HFFc6 (cell line): ENCODE measurements around the gene TNNC1. TPM values are rescaled to one million over a fixed set of nuclear protein-coding genes. Genes with fewer than 3 reads are reported as not detected.
A peak's percentile ranks its signal among the peaks of the same experiment; 100 is the strongest.

ENCODE experiments used
- DNase-seq: peaks from one replicate; pipeline ENCODE4 v3.0.0-alpha.2; 2018
- H3K27ac Mint-ChIP-seq: 2 replicates; pipeline ENCODE4 v1.8.0; 2020; ENCODE audit warnings: mild to moderate bottlenecking, mixed read lengths
- H3K27me3 Mint-ChIP-seq: 2 replicates; pipeline ENCODE4 v1.8.0; 2021; ENCODE audit warnings: mild to moderate bottlenecking, moderate library complexity, mixed read lengths; ENCODE audit not compliant: insufficient read depth
- H3K36me3 Mint-ChIP-seq: 2 replicates; pipeline ENCODE4 v1.8.0; 2021; ENCODE audit warnings: low read depth, mixed read lengths
- H3K4me1 Mint-ChIP-seq: 2 replicates; pipeline ENCODE4 v1.8.0; 2020; ENCODE audit warnings: low read depth, mixed read lengths
- H3K4me3 Mint-ChIP-seq: 2 replicates; pipeline ENCODE4 v1.8.0; 2020; ENCODE audit warnings: mild to moderate bottlenecking, moderate library complexity, mixed read lengths
- H3K9me3 Mint-ChIP-seq: 2 replicates; pipeline ENCODE4 v1.8.0; 2020; ENCODE audit warnings: mild to moderate bottlenecking, mixed read lengths
- CTCF ChIP-seq: fragments of 200-600 bp; sonication (generic); IDR thresholded peaks from 2 replicates; pipeline ENCODE4 v1.5.0; 2021; ENCODE audit warnings: antibody characterized with exemption, mild to moderate bottlenecking
- total RNA-seq, 6 experiments: library from RNA; stranded (reverse); fragmentation: NEBNext Ultra II Directional; extraction: Animal tissue kit (Norgen Biotek cat#: 25700); gene quantifications; 2 replicates in 1 of 6; 3 replicates in 5 of 6; pipeline ENCODE4 v1.2.3, GENCODE V29; 2021

Gene TNNC1
- total RNA-seq, 6 experiments from 2014 or later: 0.35 to 0.55 (median 0.53) TPM; not detected in 2

GRCh38 chr3:52469001-52469400 is 15.2 kb upstream of the TNNC1 start:
- Mint-ChIP-seq H3K4me1 (peaks cover 27% of the 10 kb centered on the region), H3K4me3 (no peak overlapping the region)
- no peak for DNase-seq

GRCh38 chr3:52468336-52468735 is 14.5 kb upstream of the TNNC1 start:
- DNase-seq: no peak
- Mint-ChIP-seq H3K36me3 (peaks cover 27% of the 10 kb centered on the region), H3K4me1 (peaks cover 27% of the 10 kb centered on the region), H3K9me3 (no peaks in the 10 kb centered on the region), H3K27me3 (no peaks in the 10 kb centered on the region; the same call in none of the 2 replicates), H3K27ac (peak overlapping the region; percentile 48), H3K4me3 (no peak overlapping the region; the same call in 1 of the 2 replicates)
- TF ChIP-seq CTCF: no peak

More at GRCh38 chr3:52469001-52469400, 15.2 kb upstream of the TNNC1 start:
- Mint-ChIP-seq H3K27me3 (no peaks in the 10 kb centered on the region; the same call in none of the 2 replicates), H3K27ac (peak overlapping the region; percentile 48; the same call in 1 of the 2 replicates), H3K9me3 (no peaks in the 10 kb centered on the region), H3K36me3 (peaks cover 31% of the 10 kb centered on the region)
- no peak for TF ChIP-seq CTCF

GRCh38 chr3:52463416-52463815 is 9.6 kb upstream of the TNNC1 start:
- H3K9me3 Mint-ChIP-seq: no peaks in the 10 kb centered on the region

GRCh38 chr3:52461874-52462273 is 8.0 kb upstream of the TNNC1 start:
- Mint-ChIP-seq H3K4me3 (no peak overlapping the region), H3K4me1 (peaks cover 30% of the 10 kb centered on the region), H3K27ac (no peak overlapping the region), H3K36me3 (peaks cover 41% of the 10 kb centered on the region), H3K9me3 (no peaks in the 10 kb centered on the region), H3K27me3 (no peaks in the 10 kb centered on the region; the same call in 1 of the 2 replicates)
- DNase-seq: no peak
- no peak for TF ChIP-seq CTCF

More at GRCh38 chr3:52463416-52463815, 9.6 kb upstream of the TNNC1 start:
- TF ChIP-seq CTCF: no peak
- Mint-ChIP-seq H3K4me3 (no peak overlapping the region), H3K36me3 (peaks cover 34% of the 10 kb centered on the region), H3K4me1 (peaks cover 26% of the 10 kb centered on the region), H3K27ac (no peak overlapping the region), H3K27me3 (no peaks in the 10 kb centered on the region; the same call in none of the 2 replicates)
- DNase-seq: no peak

- no peak for TF ChIP-seq CTCF
- Mint-ChIP-seq H3K4me1 (peaks cover 32% of the 10 kb centered on the region), H3K27me3 (peaks cover 7% of the 10 kb centered on the region), H3K9me3 (no peaks in the 10 kb centered on the region), H3K27ac (no peak overlapping the region), H3K4me3 (no peak overlapping the region), H3K36me3 (peaks cover 31% of the 10 kb centered on the region)
- DNase-seq: no peak
Measured at GRCh38 chr3:52458770-52459545, 5.1 kb upstream of the TNNC1 start.
